ENCODE data around the gene RBM42.

DNA sequence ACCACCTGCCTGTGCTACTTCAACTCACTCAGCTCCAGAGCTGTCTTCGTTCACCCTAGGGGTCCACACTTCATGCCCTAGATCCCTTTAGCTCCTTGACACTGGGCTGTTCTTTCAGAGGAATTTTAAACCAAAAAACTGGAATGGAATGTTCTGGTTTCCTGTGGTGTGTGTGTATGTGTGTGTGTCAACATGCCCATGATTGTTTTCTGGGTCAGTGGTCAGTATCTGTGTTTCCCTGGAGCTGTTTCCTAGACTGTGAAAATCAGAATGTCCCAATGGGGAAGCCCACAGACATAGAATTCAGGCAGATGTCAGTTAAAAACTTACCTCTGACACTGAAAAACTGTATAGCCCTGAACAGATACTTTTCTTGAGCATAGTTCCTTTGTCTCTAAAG is 41.5 kb upstream of the RBM42 start:
- TF ChIP-seq, protein P1, sequence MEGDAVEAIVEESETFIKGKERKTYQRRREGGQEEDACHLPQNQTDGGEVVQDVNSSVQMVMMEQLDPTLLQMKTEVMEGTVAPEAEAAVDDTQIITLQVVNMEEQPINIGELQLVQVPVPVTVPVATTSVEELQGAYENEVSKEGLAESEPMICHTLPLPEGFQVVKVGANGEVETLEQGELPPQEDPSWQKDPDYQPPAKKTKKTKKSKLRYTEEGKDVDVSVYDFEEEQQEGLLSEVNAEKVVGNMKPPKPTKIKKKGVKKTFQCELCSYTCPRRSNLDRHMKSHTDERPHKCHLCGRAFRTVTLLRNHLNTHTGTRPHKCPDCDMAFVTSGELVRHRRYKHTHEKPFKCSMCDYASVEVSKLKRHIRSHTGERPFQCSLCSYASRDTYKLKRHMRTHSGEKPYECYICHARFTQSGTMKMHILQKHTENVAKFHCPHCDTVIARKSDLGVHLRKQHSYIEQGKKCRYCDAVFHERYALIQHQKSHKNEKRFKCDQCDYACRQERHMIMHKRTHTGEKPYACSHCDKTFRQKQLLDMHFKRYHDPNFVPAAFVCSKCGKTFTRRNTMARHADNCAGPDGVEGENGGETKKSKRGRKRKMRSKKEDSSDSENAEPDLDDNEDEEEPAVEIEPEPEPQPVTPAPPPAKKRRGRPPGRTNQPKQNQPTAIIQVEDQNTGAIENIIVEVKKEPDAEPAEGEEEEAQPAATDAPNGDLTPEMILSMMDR (conservative IDR thresholded peaks at IDR 0.05 in 1 of 2, IDR thresholded peaks at IDR 0.05 in 1 of 2; ENCODE audit: low read depth in 1 of 2, low read length in 2 of 2) = no peak
- TF ChIP-seq EZH2 (IDR thresholded peaks at IDR 0.05; ENCODE audit: low read length, missing control alignments) = no peak
